ENCODE measurements around the gene GP1BA. TPM values are rescaled to one million over a fixed set of nuclear protein-coding genes. Genes with fewer than 3 reads are reported as not detected.

Gene GP1BA
- total and polyA plus RNA-seq, 2 of the 8 experiments (the other 6 are each of a cell fraction or from before 2014, with no cell fraction given), result not detected

- Histone ChIP-seq H2AFZ (ENCODE audit: low read length) (no peak overlapping the region), H2BK15ac (ENCODE audit: low read length) (no peak overlapping the region), H4K91ac (replicated peaks; ENCODE audit: insufficient read length, low read length) (no peak overlapping the region), H2AK5ac (ENCODE audit: low read depth, low read length) (no peak overlapping the region), H3K56ac (replicated peaks; ENCODE audit: insufficient read length, low read depth, low read length) (no peak overlapping the region), H3K4me1 (replicated peaks in 1 of 4; ENCODE audit: control insufficient read depth in 3 of 4, insufficient read depth in 4 of 4, low read length in 3 of 4) (peaks cover 2 to 4% (median 3%) of the 10 kb centered on the region in 4 experiments; a peak in 5 of 7 replicates), H3K9ac (replicated peaks in 1 of 4; ENCODE audit: extremely low read depth in 1 of 4, low read depth in 3 of 4, low read length in 3 of 4) (no peak overlapping the region), H2BK20ac (ENCODE audit: low read length) (no peak overlapping the region), H3K79me2 (ENCODE audit: control insufficient read depth in 1 of 2, insufficient read depth in 2 of 2, low read length in 2 of 2) (no peaks in the 10 kb centered on the region), H3K18ac (ENCODE audit: extremely low read depth, low read length) (no peak overlapping the region), H4K20me1 (replicated peaks in 1 of 2; ENCODE audit: control insufficient read depth in 1 of 2, insufficient read depth in 2 of 2, low read length in 2 of 2) (peaks cover 0 to 2% of the 10 kb centered on the region in 2 experiments), H2BK5ac (ENCODE audit: low read depth, low read length) (no peak overlapping the region), H3K36me3 (ENCODE audit: control insufficient read depth in 2 of 4, insufficient read depth in 4 of 4, low read length in 3 of 4) (no peaks in the 10 kb centered on the region; a peak in 1 of 8 replicates), H3K4me3 (ENCODE audit: extremely low read depth in 1 of 4, insufficient read depth in 2 of 4, low read depth in 3 of 4, low read length in 4 of 4) (no peak overlapping the region), H3K27ac (ENCODE audit: low read depth, low read length) (no peak overlapping the region), H4K8ac (ENCODE audit: extremely low read depth, insufficient read depth, low read length) (no peak overlapping the region), H3K23ac (ENCODE audit: insufficient read length) (no peak overlapping the region), H4K5ac (ENCODE audit: insufficient read length, low read depth, low read length) (no peak overlapping the region), H3K27me3 (replicated peaks in 1 of 4; ENCODE audit: control insufficient read depth in 3 of 4, extremely low read depth in 1 of 4, insufficient read depth in 3 of 4, low read length in 3 of 4) (peaks cover 0 to 17% (median 14%) of the 10 kb centered on the region in 4 experiments; a peak in 6 of 7 replicates), H3K23me2 (ENCODE audit: low read depth, low read length) (peaks cover 2% of the 10 kb centered on the region), H3K14ac (ENCODE audit: insufficient read length) (no peak overlapping the region), H3K4me2 (ENCODE audit: insufficient read depth in 1 of 2, low read depth in 2 of 2, low read length in 2 of 2) (no peak overlapping the region), H3K9me3 (ENCODE audit: insufficient read depth in 2 of 2, low read depth in 1 of 2, low read length in 1 of 2) (no peaks in the 10 kb centered on the region), H3K79me1 (ENCODE audit: low read depth, low read length) (no peaks in the 10 kb centered on the region), H3K4ac (replicated peaks; ENCODE audit: insufficient read length, low read depth, low read length) (no peak overlapping the region), H2BK12ac (ENCODE audit: low read depth, low read length) (no peak overlapping the region), H2BK120ac (replicated peaks; ENCODE audit: low read depth, low read length) (no peak overlapping the region)
- FAIRE-seq, result no peak
- CTCF ChIA-PET (ENCODE audit: partially characterized antibody), result interaction anchor here (0.8 to 1.3 kb wide), 4 partner anchors 9 to 53 kb away, joined by 3 to 6 read pairs (median 3); partner anchors contain the start of gene SLC52A1
- no peak for TF ChIP-seq RFX5 (IDR thresholded peaks at IDR 0.05; ENCODE audit: borderline replicate concordance, low read depth, low read length)
- TF ChIP-seq CHD1 (IDR thresholded peaks at IDR 0.05; ENCODE audit: low read depth, low read length), result no peak
- no peak for TF ChIP-seq EP300 (IDR thresholded peaks at IDR 0.05; ENCODE audit: borderline replicate concordance in 1 of 2, low read depth in 2 of 2, low read length in 2 of 2)
- TF ChIP-seq ATF2 (IDR thresholded peaks at IDR 0.05; ENCODE audit: low read length), result no peak
- no peak for TF ChIP-seq CREB1 (IDR thresholded peaks at IDR 0.05)
- no peak for TF ChIP-seq GTF2F1 (IDR thresholded peaks at IDR 0.05; ENCODE audit: borderline replicate concordance, low read depth, low read length)
- no peak for TF ChIP-seq KDM4A (IDR thresholded peaks at IDR 0.05; ENCODE audit: low read depth, low read length, severe bottlenecking)
- DNase-seq (ENCODE audit: low read depth in 1 of 2, low spot score in 2 of 2), result no peak
- WGBS, 2 experiments (ENCODE audit: extremely low coverage in 1 of 2, insufficient coverage in 1 of 2, insufficient read length in 1 of 2, insufficient replicate concordance in 2 of 2, low coverage in 1 of 2, low lambda C conversion rate in 2 of 2, missing lambda C conversion rate in 1 of 2), result 90% methylated on average over 5 of the region's 5 CpGs; no CpG with 5 or more reads in 1 of the 2 experiments
- POLR2A ChIA-PET (ENCODE audit: partially characterized antibody), result interaction anchor here (1.5 to 10.7 kb wide), 2 partner anchors 12 to 32 kb away, joined by 4 to 128 read pairs; partner anchors contain the start of genes ENO3 and SPAG7
Measured at GRCh38 chr17:4982305-4982704, 50.2 kb downstream of the GP1BA start.
